GM03348 (cell line): ENCODE measurements around the gene PRDM1.

Experiments used
- DNase-seq: peaks from one replicate; pipeline ENCODE4 v3.0.0; 2012; ENCODE audit warnings: low spot score

PRDM1 gene

DNA sequence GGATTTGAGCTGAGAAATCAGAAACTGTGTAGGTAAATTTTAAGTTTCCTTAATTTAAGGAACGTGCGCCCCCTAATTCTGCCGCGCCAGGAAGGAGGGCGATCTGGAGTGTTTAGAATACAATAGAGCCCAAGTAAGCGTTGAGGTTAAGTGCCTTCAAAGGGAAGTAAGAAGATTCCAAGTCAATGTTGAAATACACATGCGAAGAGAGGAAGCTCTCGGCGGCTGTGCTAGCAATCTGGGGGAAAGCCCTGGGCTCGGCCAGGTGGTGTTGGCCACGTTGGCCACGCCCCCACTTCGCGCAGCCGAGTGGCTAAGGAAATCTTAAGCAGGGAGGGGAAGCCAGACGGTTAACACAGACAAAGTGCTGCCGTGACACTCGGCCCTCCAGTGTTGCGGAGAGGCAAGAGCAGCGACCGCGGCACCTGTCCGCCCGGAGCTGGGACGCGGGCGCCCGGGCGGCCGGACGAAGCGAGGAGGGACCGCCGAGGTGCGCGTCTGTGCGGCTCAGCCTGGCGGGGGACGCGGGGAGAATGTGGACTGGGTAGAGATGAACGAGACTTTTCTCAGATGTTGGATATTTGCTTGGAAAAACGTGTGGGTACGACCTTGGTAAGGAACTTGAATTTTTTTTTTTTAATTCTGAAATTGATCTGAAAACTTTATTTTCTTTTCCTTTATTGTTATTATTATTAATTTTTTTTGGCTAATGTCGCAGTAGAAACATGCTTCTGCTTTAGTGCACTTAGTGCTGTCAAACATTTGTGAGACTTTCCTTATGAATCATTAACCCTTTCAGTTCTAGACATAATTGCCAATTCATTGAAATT, at the start of gene PRDM1:
TSS of gene PRDM1 (plus strand) at position 353 of the 830 bp plus-strand sequence. CDS start at position 571, 218 bp downstream.
- peak; percentile 68 for DNase-seq

DNA sequence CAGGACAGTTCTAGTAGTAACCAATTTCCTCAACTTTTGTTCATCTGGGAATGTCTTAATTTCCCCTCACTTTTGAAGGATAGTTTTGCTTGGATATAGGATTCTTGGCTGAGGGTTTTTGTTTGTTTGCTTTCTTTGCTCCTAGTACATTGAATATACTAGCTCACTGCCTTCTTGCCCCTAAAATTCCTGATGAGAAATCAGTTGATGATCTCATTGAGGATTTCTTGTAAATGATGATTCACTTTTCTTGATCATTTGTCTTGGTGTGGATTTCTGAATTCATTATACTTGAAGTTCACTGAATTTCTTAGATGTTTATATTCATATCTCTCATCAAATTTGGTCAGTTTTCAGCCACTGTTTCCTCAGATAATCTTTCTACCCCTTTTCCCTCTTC, 49.1 kb upstream of the PRDM1 start:
- DNase-seq = peak; percentile 33

DNA sequence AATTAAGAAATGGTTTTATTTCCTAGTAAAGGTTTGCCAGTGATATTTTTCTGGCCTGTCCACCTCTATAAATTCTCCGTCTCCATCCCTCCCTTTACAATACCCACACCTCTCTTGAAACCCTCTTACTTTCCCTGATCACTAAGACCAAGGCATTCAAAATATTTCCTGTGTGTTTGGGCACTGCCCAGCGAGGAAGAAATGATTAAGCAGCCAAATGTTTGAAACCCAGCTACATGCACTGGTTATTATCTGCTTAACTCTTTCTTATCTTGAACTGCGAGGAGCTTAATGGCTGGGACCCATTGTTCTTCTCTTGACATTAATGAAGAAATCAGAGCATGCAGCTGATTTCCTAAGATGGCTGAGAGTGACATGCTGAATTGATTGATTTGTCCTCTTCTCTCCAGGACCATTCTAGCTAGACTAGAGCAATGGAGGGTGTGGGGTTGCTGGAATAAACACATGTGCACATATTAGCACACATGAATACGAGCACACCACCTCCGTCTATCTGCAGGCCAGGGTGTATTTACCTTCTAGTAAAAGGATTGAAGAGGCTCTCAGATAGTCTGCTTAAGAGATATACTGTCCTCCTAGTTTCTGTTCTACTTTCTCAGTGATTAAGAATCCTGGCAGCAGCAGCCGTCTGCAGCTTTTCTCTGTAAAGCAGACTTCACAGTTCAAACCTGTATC, 46.1 kb upstream of the PRDM1 start:
- no peak for DNase-seq

DNA sequence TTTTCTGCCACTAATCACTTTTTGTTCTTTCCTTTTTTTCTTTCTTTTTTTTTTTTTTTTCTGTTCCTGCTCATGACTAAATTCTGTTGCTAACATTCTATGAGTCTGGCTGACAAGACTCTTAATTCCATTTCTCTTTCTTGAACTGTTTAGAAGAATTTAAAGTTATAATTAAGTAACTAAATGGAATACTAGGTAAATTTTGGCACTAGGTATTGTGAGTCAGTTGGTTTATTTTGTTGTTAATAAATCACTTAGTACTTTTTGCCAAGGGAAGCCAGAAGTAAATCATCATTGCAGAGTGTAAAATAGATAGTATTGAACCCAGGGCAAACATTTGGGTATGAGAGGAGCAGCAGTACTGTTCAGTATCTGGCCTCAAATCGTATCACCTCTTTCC, 42.0 kb upstream of the PRDM1 start:
- DNase-seq = no peak

DNA sequence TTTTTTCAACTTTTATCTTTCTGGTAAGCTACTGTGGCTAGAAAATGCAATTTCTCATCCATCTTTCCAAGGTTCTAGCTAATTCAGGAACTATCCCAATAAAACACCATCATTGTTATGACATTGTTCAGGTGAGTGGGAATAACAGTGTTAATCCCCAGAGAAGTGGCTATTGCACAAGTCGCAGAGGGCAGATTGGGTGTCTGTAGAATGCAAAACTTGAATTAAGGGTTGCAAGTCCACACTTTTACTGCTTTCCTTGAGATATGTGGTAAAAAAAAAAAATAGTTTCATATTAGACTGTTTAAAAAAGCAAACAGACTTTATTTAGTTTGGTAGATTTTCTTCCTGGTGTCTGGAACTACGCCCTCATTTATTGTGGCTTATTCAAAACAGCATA, 41.1 kb upstream of the PRDM1 start:
- DNase-seq = no peak

DNA sequence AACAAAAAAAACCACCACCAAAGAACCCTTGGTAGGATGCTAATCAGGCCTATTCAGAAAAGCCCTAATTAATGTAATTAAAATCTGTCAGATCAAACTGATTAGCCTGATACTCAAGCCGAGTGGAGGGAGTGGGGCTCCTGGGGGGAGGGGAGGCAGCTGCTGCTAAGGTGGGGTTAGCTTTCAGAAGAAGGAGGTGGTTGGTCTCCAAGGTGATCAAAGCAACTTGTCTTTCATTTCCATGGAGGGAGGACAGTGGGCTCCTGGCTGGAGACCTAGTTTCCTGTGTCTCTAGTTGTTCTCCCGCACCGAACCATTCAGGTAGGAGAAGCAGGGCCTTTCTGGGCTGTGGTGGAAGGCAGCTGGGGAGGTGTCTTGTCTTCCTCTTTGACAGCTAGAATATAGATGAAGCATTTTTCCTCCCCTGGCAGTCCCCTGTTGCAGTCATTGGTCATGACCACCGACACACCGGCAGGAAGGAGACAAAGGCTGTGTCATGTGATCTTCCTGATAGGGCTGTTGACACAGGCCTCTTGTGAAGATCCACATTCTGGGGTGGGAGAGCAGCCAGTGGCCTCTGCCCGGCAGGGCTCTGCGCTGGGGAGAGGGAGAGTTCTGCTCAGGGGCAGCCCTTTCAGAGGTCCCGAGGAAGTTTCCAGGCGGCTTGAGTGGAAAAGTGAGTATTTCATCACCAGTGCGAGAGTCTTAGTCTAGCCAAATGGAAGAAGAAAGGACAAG, 39.9 kb upstream of the PRDM1 start:
- DNase-seq = no peak

DNA sequence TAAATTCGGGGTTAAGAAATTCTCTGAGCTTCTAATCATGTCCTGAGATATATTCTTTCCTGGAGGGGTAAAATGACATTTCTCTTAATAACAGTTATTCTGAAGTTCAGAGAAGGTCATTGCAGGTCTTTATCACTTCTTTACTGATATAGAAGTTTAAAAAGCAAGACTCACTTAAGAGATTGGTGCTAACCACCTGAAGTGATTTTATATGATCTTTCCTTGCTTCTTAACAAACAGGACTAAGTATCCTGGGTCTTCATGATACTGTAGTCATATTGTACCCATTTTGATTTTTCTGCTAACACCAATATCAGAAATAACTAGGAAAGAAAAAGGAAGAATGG, 39.3 kb upstream of the PRDM1 start:
- no peak for DNase-seq

DNA sequence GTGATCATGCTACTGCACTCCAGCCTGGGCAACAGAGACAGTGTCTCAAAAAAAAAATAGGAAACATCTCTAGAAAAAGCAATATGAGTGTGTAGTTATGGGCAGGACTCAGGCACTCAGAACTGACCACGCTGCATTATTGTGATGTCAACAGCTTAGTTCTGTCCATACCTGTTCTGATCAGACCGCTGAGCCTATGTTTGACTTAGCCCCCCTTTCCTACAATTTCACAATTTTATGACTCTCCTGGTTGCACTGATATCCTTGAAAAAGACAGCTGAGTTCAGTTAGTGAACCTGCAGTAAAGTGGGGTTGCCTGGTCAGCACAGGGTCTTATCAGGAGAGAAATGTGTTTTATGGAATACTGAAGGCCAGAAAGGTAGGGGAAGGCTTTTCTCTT, 37.8 kb upstream of the PRDM1 start:
- no peak for DNase-seq

DNA sequence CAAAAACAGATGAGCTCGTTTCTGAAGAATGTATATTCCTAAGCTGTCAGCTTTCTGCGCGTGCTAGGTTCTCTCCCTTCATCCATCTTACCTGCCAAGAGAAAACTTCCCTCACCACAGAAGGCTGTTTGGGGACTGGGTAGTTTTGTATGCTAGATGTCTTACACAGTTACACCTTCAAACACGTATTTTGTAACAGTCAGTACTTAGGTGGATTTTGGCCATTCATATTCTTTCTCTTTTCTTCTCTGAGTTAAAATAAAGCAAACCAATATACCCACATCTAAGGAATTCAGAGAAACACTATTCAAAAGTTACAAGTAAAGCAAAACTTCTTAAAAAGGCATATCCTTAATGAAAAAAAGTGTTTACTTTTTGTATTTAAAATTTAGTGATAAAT, 35.6 kb upstream of the PRDM1 start:
- DNase-seq = no peak

DNA sequence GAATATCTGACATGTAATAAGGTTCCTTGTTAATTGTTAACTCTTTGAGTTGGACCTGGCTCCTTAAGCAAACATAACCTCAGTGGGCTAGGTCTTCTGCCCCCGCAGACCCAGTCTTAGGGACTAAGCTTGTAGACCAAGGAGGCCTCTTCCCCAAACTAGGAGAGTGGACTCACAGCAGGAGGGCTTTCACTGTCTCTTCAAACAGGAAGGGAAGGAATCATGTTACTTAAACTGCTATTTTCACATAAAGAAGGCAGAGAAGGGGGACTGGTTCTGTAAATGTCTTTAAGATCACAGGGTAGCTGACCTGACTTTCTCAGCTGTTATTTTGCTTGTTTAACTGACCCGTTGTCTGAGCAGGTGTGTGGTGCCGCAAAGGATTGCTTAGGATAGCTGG, 34.9 kb upstream of the PRDM1 start:
- no peak for DNase-seq

DNA sequence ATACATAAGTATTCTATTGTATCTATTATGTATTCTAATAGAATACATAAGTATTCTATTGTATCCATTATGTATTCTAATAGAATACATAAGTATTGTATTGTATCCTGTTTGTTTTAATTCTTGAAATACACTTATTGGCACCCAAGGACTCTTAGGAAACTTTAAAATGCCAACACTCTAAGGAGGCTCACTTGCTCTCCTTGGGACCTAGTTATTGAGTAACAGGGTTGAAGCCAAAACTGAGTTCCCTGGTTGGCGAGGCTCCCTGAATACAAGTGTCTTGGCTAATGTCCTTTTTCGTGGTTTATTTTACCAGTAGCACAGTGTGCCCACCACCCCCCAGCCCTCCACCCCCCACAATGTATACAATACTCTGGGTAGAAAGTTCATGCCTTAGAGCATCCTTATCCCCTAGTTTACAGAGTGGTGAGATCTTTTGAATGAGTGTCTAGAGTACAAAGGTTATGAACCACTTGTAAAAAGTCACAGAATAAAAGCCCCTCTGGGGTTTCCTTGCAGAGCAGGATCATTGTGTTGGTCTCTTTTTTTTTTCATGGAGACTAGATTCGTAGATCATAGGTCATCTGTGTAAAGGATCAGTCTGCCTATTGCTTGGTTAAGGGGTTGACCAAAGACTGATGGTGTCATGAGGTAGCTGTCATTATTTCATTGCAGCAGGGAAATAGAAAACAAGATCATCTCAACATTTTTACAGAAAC, 32.5 kb upstream of the PRDM1 start:
- DNase-seq = no peak

DNA sequence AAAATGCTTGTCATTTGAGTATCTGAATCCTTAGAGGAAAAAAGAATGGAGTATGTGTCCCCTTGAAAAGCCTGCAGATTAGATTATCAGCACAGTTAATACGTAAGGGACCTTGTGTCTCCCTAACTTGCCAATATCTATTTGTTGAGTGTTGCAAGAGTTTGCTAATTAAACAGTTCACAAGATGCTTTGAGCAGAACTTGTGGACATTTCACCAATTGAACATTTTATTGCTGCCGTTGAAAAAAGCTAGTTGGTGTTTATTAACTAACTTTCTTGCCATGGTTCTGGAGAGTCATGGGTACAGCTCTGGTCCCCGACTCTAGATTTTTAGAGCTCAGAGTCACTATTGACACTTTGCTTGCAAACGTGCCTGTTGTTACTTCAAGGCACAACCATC, 30.6 kb upstream of the PRDM1 start:
- DNase-seq = no peak

DNA sequence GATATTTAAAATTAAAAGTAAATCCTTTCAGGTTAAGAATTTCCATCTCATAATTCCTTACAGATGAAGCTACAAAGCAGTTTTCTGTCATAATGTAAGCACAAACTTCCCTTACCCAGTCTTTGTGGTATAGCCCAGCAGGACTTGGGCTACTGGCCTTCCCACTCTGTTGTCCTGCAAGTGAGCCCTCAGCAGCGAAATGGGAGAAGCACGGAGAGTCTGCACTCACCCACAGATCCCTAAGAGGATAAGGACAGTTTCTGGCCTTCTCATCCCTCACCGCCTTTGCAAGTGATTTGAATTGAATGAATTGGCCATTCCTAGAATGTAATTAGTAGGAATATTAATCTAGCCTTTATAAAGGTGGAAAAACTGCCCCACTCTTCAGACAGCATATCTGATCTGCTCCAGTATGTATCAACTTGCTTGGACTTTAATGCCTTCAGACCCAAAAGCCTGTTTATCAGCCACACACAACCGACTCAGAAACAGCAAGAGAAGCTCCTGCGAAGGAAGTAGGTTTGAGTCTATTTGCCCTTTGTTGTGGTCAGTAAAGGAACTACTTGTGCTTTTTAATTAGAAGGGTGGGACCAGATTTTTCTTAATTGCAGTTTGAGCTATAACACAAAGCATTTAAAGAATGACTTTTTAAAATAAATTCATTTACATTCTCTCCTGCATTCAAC, 29.9 kb upstream of the PRDM1 start:
- no peak for DNase-seq

DNA sequence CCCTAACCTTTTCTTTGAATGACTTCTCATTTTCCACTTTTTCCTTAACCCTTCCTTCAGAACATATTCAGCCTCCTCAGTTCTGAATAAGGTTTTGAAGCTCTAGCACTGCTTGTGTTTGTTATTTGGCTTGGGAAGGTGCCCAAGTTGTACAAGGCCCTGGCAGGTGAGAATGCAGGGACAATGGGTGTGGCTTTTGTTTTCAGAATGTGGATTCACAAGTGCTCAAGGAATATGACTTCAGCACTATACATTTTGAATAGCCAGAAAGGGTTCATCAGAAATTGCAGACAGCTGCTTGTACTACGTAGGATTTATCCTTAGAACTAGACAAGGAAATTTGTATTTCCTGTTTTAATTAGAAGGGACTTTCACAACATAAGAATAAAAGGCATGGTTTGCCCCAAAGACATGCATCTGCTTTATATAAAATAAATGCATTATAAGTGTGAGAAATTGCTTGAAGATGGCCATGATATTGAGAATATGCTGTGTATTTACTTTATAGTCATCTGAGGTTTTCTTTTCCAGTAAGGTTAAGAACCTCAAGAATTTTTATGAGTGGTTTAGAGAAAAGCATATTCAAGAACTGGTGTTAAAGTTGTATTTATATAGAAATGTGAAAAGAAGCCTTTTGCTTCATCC, 29.3 kb upstream of the PRDM1 start:
- no peak for DNase-seq

DNA sequence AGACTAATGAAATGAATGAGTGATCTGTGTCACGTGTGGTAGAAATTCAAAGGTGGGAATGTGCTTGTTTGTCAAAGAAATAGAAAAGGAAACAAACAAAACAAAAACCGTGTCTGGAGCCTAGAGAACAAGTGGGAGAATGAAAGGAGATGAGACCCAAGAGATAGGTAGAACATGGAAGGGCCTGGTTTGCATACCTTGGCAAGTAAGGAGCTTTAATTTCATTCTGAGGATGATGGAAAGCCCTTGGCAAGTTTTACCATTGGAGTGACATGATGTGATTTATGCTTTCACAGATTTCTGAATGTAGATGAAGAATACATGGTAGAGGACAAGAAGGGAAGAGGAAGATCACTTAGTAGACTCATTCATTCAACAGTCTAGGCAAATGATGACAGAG, 26.8 kb upstream of the PRDM1 start:
- DNase-seq = no peak

DNA sequence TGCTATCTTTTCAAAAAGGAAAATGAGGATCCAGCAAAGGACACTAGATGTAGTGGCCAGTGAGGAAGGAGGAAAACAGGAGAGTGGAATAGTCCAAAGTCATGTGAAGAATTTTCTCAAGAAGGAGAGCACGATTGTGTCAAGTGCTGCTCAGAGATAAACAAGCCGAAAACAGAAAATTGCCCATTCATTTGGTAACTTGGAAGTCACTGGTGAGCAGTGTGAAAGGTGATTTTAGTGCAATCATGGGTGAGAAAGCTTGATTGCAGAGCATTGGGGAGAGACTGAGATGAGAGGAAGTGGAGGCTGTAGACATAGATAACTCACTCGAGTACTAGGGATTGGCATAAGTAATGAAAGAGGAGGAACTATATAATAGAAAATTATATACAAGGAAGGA, 26.0 kb upstream of the PRDM1 start:
- no peak for DNase-seq

DNA sequence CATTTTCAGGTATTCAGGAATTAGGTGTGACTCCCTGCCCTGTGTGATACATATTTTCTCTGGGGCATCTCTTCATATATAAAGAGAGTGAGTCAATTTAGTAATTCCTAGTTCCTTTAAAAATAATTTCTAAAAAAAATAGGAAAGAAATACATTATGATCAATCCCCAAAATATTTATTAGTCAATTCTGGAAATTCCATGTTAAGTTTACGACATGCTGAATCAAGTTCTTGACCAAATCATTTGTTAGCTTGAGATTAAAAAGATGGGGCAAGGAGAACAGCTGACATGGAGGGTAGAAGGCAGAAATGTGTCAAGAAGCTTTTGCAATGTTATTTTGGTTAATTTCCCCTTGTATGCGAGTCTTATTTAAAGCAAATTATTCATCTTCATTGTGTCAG, 22.7 kb upstream of the PRDM1 start:
- DNase-seq = peak; percentile 50

DNA sequence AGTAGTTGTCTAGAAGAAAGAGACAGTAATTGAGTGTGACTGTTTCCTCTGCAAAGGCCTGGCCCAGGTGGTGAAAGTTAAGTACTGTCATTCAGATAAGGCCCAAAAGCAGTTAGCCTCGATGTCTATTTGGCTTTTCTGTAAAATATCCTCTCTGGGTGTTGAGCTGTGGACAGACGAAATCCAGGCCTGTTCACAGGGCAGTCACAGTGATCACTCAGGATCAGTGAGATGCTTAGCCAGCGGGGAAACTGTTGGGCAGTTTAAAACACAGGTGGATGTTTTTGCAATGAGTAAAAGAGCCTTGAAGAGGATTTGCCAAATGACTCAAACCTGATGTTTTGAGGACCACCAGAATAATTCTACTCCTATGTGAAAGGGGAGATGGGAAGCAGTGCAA, 22.0 kb upstream of the PRDM1 start:
- DNase-seq = no peak

DNA sequence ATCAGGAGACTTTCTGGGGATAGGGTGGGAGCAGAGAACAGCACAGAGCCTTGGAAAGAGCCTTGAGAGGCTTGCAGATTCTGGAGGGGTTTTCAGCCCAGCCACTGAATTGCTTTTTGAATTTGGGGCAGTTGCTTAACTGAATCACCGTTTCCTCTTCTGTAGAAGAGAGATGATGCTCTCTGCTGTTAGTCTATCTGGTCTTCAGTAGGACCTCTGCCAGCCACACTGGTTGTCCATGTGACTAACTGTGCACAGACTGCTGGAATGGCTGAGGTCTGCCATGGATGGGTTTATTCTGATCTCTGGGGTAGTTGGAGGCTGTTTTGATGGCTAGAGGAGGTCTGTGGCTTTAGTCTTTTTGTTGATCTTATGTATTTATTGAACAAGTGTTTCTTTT, 21.4 kb upstream of the PRDM1 start:
- DNase-seq = peak; percentile 24

DNA sequence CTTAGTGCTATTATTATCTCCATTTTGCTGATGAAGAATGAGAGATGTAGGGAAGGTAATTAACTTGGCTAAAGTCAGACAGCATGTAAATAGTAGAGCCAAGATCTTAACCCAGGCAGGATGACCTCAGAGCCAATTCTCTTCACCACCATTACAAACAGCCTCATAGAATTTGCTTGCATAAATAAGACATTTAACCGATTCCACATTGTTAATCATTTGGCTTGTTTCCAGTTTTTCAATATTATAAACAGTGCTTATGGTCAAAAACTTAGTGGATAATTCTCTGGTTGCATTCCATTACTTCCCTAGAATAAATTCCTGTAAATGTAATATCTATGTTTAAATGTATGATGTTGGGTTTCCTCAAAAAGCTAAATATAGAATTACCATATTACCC, 19.1 kb upstream of the PRDM1 start:
- DNase-seq = no peak

DNA sequence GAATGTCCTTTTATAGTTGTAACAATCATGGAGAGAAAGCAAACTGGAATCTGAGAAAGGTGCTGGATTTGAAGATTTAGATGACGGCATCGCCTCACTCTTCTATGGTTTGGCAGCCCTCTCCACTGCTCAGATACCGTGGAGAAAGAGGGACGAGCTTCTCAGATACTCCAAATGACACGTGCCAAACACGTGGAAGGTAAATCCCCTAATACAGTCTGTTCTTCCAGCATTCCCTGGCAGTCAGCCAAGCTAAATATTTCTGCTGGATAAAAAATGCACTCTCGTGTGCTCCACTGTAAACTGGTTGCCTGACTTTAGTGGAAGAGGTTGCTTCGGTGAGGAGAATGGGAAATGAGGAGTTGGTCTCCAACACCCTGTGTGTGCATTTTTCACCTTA, 16.7 kb upstream of the PRDM1 start:
- peak; percentile 39 for DNase-seq
